Fibroblast of lung (primary cell): ENCODE results near the gene AK9. TPM values are rescaled to one million over a fixed set of nuclear protein-coding genes. Genes with fewer than 3 reads are reported as not detected.

Source experiments
- DNase-seq, 2 donors: peaks; one replicate each; pipeline versions ENCODE4 v3.0.0 to v3.0.0-alpha.2; 2010; ENCODE audit warnings: low read depth in 2 of 2
- H2AFZ ChIP-seq: 2 replicates; pipeline ENCODE4 v1.5.1; 2012; ENCODE audit warnings: low read length, control low read depth, inconsistent platforms
- H3K27ac ChIP-seq: 2 replicates; pipeline ENCODE4 v1.5.1; 2011; ENCODE audit warnings: low read length, control low read depth; ENCODE audit not compliant: insufficient read depth
- H3K27me3 ChIP-seq: 2 replicates; pipeline ENCODE4 v1.5.1; 2011; ENCODE audit warnings: mild to moderate bottlenecking, low read length; ENCODE audit not compliant: control insufficient read depth, insufficient read depth
- H3K36me3 ChIP-seq: 2 replicates; pipeline ENCODE4 v1.5.1; 2011; ENCODE audit warnings: low read length; ENCODE audit not compliant: control insufficient read depth, insufficient read depth
- H3K4me1 ChIP-seq: 2 replicates; pipeline ENCODE4 v1.5.1; 2011; ENCODE audit warnings: low read length; ENCODE audit not compliant: control insufficient read depth, insufficient read depth; ENCODE audit errors: extremely low read depth
- H3K4me2 ChIP-seq: 2 replicates; pipeline ENCODE4 v1.5.1; 2011; ENCODE audit warnings: low read length, control low read depth; ENCODE audit not compliant: insufficient read depth; ENCODE audit errors: extremely low read depth
- H3K4me3 ChIP-seq, 4 experiments: fragments of 200-600 bp in 1 of 4; sonication (generic) in 1 of 4; replicated peaks in 1 of 4; 2 replicates each; pipeline ENCODE4 v1.5.1; 2011 to 2016; ENCODE audit warnings: low read length in 4 of 4, low read depth in 3 of 4, mild to moderate bottlenecking in 3 of 4, control low read depth in 2 of 4, inconsistent platforms in 1 of 4, mixed read lengths in 1 of 4; ENCODE audit not compliant: insufficient read depth in 1 of 4; ENCODE audit errors: control extremely low read depth in 1 of 4
- H3K79me2 ChIP-seq: 2 replicates; pipeline ENCODE4 v1.5.1; 2012; ENCODE audit warnings: mild to moderate bottlenecking, low read length, inconsistent platforms; ENCODE audit not compliant: control insufficient read depth, insufficient read depth
- H3K9ac ChIP-seq: 2 replicates; pipeline ENCODE4 v1.5.1; 2011; ENCODE audit warnings: mild to moderate bottlenecking, low read length, control low read depth; ENCODE audit not compliant: insufficient read depth
- H3K9me3 ChIP-seq: 2 replicates; pipeline ENCODE4 v1.5.1; 2012; ENCODE audit warnings: low read depth, low read length; ENCODE audit not compliant: control insufficient read depth, insufficient read depth
- H4K20me1 ChIP-seq: 2 replicates; pipeline ENCODE4 v1.5.1; 2011; ENCODE audit warnings: low read length; ENCODE audit not compliant: control insufficient read depth, insufficient read depth; ENCODE audit errors: extremely low read depth
- CTCF ChIP-seq, 2 donors: IDR thresholded peaks in 1 of 2; conservative IDR thresholded peaks in 1 of 2; 1 replicate in 1 of 2; 2 replicates in 1 of 2; pipeline ENCODE4 v1.5.1; 2011 to 2012; ENCODE audit warnings: low read length in 2 of 2, control low read depth in 1 of 2, inconsistent platforms in 1 of 2, low read depth in 1 of 2, mild to moderate bottlenecking in 1 of 2
- EZH2 ChIP-seq: IDR thresholded peaks from 2 replicates; pipeline ENCODE4 v1.5.1; 2012; ENCODE audit warnings: low read length, control low read depth, mild to moderate bottlenecking; ENCODE audit errors: missing control alignments
- polyA plus RNA-seq, 2 donors: library from polyadenylated mRNA; depleted of rRNA in 1 of 2; stranded (reverse) in 1 of 2; unstranded in 1 of 2; fragments of >200 nt; gene quantifications; 2 replicates each; pipeline ENCODE4 v1.2.1, GENCODE V29; 2011 to 2012; ENCODE audit warnings: missing spikeins in 1 of 2
- total RNA-seq: library from RNA; depleted of rRNA; stranded (reverse); fragments of >200 nt; gene quantifications from 2 replicates; pipeline ENCODE4 v1.2.1, GENCODE V29; 2014

The AK9 gene
- total and polyA plus RNA-seq, 2 donors (not counting 1 experiment from before 2014, with no cell fraction given), result 4.5 to 10.4 TPM

- Histone ChIP-seq H3K27ac (no peak overlapping the region), H3K4me1 (peaks cover 4% of the 10 kb centered on the region), H2AFZ (no peak overlapping the region), H3K4me2 (no peak overlapping the region), H3K36me3 (no peaks in the 10 kb centered on the region), H3K79me2 (peaks cover 8% of the 10 kb centered on the region), H3K27me3 (no peaks in the 10 kb centered on the region), H4K20me1 (no peaks in the 10 kb centered on the region), H3K9ac (no peak overlapping the region), H3K4me3 (no peak overlapping the region), H3K9me3 (no peaks in the 10 kb centered on the region)
- no peak for TF ChIP-seq EZH2
- no peak for TF ChIP-seq CTCF (conservative IDR thresholded peaks at IDR 0.05 in 1 of 2, IDR thresholded peaks at IDR 0.05 in 1 of 2; ENCODE audit: low read depth in 1 of 2, low read length in 2 of 2)
- peak in 1 of 2 donors; percentile 35 for DNase-seq
These were observed 230.7 kb downstream of the AK9 start for GRCh38 chr6:109460161-109460829.

- no peak overlapping the region for H3K27ac ChIP-seq
These were observed 232.0 kb downstream of the AK9 start for GRCh38 chr6:109458774-109459531.

More at GRCh38 chr6:109458774-109459531, 232.0 kb downstream of the AK9 start:
- Histone ChIP-seq H3K79me2 (peaks cover 19% of the 10 kb centered on the region), H3K4me3 (no peak overlapping the region), H3K9me3 (no peaks in the 10 kb centered on the region), H4K20me1 (no peaks in the 10 kb centered on the region), H2AFZ (no peak overlapping the region), H3K36me3 (no peaks in the 10 kb centered on the region), H3K27me3 (no peaks in the 10 kb centered on the region), H3K9ac (no peak overlapping the region), H3K4me1 (peaks cover 7% of the 10 kb centered on the region), H3K4me2 (no peak overlapping the region)
- TF ChIP-seq CTCF (conservative IDR thresholded peaks at IDR 0.05 in 1 of 2, IDR thresholded peaks at IDR 0.05 in 1 of 2; ENCODE audit: low read depth in 1 of 2, low read length in 2 of 2), result no peak
- TF ChIP-seq EZH2, result no peak
- no peak for DNase-seq
